Natural killer cell (primary cell): ENCODE results near the gene RUNX2. TPM values are rescaled to one million over a fixed set of nuclear protein-coding genes. Genes with fewer than 3 reads are reported as not detected.

Experiments used
- ATAC-seq, 3 donors: fragments of 150-1000 bp in 2 of 3; fragments of 200-7000 bp in 1 of 3; cut with Tn5 transposase; 1 replicate in 1 of 3; 2 replicates in 2 of 3; pipeline ENCODE4 v1.10.0; 2021; ENCODE audit warnings: mild to moderate bottlenecking in 2 of 3, moderate library complexity in 2 of 3
- DNase-seq, 2 donors: peaks; one replicate each; pipeline versions ENCODE4 v3.0.0 to v3.0.0-alpha.2; 2013 to 2021; ENCODE audit warnings: mixed read lengths in 1 of 2
- H3K27ac ChIP-seq: one replicate; pipeline ENCODE4 v1.5.1; 2013; ENCODE audit warnings: mild to moderate bottlenecking, low read length
- H3K27me3 ChIP-seq: one replicate; pipeline ENCODE4 v1.6.1; 2013; ENCODE audit warnings: low read length; ENCODE audit not compliant: control insufficient read depth, insufficient read depth
- H3K36me3 ChIP-seq: one replicate; pipeline ENCODE4 v1.6.1; 2013; ENCODE audit warnings: low read length; ENCODE audit not compliant: control insufficient read depth, insufficient read depth
- H3K4me1 ChIP-seq: one replicate; pipeline ENCODE4 v1.6.1; 2013; ENCODE audit warnings: low read length; ENCODE audit not compliant: control insufficient read depth, insufficient read depth
- H3K4me3 ChIP-seq: one replicate; pipeline ENCODE4 v1.5.1; 2013; ENCODE audit warnings: low read length
- H3K9me3 ChIP-seq: one replicate; pipeline ENCODE4 v1.6.1; 2013; ENCODE audit warnings: low read length; ENCODE audit not compliant: control insufficient read depth, insufficient read depth
- H3K27ac Mint-ChIP-seq, 2 donors: one replicate each; pipeline ENCODE4 v1.8.0; 2022; ENCODE audit warnings: mild to moderate bottlenecking in 2 of 2, mixed read lengths in 2 of 2, moderate library complexity in 1 of 2
- H3K27me3 Mint-ChIP-seq, 2 donors: one replicate each; pipeline ENCODE4 v1.8.0; 2022; ENCODE audit warnings: low read depth in 2 of 2, mixed read lengths in 2 of 2
- H3K36me3 Mint-ChIP-seq: one replicate; pipeline ENCODE4 v1.8.0; 2022; ENCODE audit warnings: mixed read lengths
- H3K4me1 Mint-ChIP-seq, 2 donors: one replicate each; pipeline ENCODE4 v1.8.0; 2022; ENCODE audit warnings: mixed read lengths in 2 of 2
- H3K4me3 Mint-ChIP-seq: one replicate; pipeline ENCODE4 v1.8.0; 2022; ENCODE audit warnings: mild to moderate bottlenecking, moderate library complexity, mixed read lengths
- H3K9me3 Mint-ChIP-seq, 2 donors: one replicate each; pipeline ENCODE4 v1.8.0; 2022; ENCODE audit warnings: mixed read lengths in 2 of 2
- WGBS: methylation state at CpG from one replicate; pipeline ENCODE4 v1.1.7; 2013; ENCODE audit warnings: missing lambda C conversion rate; ENCODE audit not compliant: insufficient coverage; 5-methylcytosine and 5-hydroxymethylcytosine counted together
- intact Hi-C: fragments of 100-400 bp; cut with micrococcal nuclease; formaldehyde crosslinking; loops from one replicate; pipeline ENCODE4 v1.14.2; 2022
- total RNA-seq, 4 donors: library from RNA; stranded (reverse); fragments of 120-200 nt in 1 of 4; gene quantifications; one replicate each; pipeline versions ENCODE4 v1.2.3 to v1.2.4, GENCODE V29; 2013 to 2022
- TF ChIP-seq, protein P1 (sequence below): fragments of 200-600 bp; IDR thresholded peaks from one replicate; pipeline ENCODE4 v1.8.0; 2022; ENCODE audit warnings: antibody characterized with exemption

RUNX2 gene
- total RNA-seq, 3 donors from 2014 or later (not counting 1 experiment from before 2014, with no cell fraction given) = 5.0 to 19.2 (median 7.0) TPM

- WGBS = 96% methylated on average over 2 of the region's 2 CpGs
- Mint-ChIP-seq H3K9me3 (no peaks in the 10 kb centered on the region), H3K36me3 (no peaks in the 10 kb centered on the region), H3K4me3 (no peak overlapping the region), H3K27ac (no peak overlapping the region), H3K27me3 (peaks cover 0 to 10% of the 10 kb centered on the region in 2 donors), H3K4me1 (no peaks in the 10 kb centered on the region)
- intact Hi-C loops = no loop called here
- DNase-seq (no peak), ATAC-seq (no peak)
- Histone ChIP-seq H3K4me1 (no peaks in the 10 kb centered on the region), H3K4me3 (no peak overlapping the region), H3K27me3 (no peaks in the 10 kb centered on the region), H3K36me3 (no peaks in the 10 kb centered on the region), H3K9me3 (no peaks in the 10 kb centered on the region), H3K27ac (no peak overlapping the region)
- TF ChIP-seq, protein P1, sequence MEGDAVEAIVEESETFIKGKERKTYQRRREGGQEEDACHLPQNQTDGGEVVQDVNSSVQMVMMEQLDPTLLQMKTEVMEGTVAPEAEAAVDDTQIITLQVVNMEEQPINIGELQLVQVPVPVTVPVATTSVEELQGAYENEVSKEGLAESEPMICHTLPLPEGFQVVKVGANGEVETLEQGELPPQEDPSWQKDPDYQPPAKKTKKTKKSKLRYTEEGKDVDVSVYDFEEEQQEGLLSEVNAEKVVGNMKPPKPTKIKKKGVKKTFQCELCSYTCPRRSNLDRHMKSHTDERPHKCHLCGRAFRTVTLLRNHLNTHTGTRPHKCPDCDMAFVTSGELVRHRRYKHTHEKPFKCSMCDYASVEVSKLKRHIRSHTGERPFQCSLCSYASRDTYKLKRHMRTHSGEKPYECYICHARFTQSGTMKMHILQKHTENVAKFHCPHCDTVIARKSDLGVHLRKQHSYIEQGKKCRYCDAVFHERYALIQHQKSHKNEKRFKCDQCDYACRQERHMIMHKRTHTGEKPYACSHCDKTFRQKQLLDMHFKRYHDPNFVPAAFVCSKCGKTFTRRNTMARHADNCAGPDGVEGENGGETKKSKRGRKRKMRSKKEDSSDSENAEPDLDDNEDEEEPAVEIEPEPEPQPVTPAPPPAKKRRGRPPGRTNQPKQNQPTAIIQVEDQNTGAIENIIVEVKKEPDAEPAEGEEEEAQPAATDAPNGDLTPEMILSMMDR = no peak
Observed at GRCh38 chr6:45689926-45690615, 361.9 kb downstream of the RUNX2 start.

GRCh38 chr6:45690846-45691245 lies 362.7 kb downstream of the RUNX2 start:
- Histone ChIP-seq H3K4me3 (no peak overlapping the region), H3K36me3 (no peaks in the 10 kb centered on the region), H3K27ac (no peak overlapping the region), H3K27me3 (no peaks in the 10 kb centered on the region), H3K9me3 (no peaks in the 10 kb centered on the region), H3K4me1 (no peaks in the 10 kb centered on the region)
- 97% methylated on average over 1 of the region's 1 CpG for WGBS
- Mint-ChIP-seq H3K27ac (no peak overlapping the region), H3K4me3 (no peak overlapping the region), H3K9me3 (no peaks in the 10 kb centered on the region), H3K4me1 (no peaks in the 10 kb centered on the region), H3K36me3 (no peaks in the 10 kb centered on the region), H3K27me3 (peaks cover 0 to 10% of the 10 kb centered on the region in 2 donors)
- DNase-seq (no peak), ATAC-seq (no peak)
- intact Hi-C loops = no loop called here
- TF ChIP-seq, protein P1 = no peak

GRCh38 chr6:45691426-45691825 lies 363.3 kb downstream of the RUNX2 start:
- H3K4me3 ChIP-seq = no peak overlapping the region
- no peak overlapping the region for H3K27ac ChIP-seq
- TF ChIP-seq, protein P1 = no peak
- H3K27me3 ChIP-seq = no peaks in the 10 kb centered on the region
- ATAC-seq (no peak), DNase-seq (no peak)
- intact Hi-C loops = no loop called here
- H3K9me3 ChIP-seq = no peaks in the 10 kb centered on the region
- H3K27me3 Mint-ChIP-seq = peaks cover 0 to 7% of the 10 kb centered on the region in 2 donors
- H3K9me3 Mint-ChIP-seq = no peaks in the 10 kb centered on the region
- no peaks in the 10 kb centered on the region for H3K36me3 ChIP-seq
- WGBS = 82% methylated on average over 2 of the region's 2 CpGs
- no peak overlapping the region for H3K4me3 Mint-ChIP-seq
- no peaks in the 10 kb centered on the region for H3K4me1 Mint-ChIP-seq
- no peaks in the 10 kb centered on the region for H3K36me3 Mint-ChIP-seq
- no peak overlapping the region for H3K27ac Mint-ChIP-seq
- no peaks in the 10 kb centered on the region for H3K4me1 ChIP-seq

DNA sequence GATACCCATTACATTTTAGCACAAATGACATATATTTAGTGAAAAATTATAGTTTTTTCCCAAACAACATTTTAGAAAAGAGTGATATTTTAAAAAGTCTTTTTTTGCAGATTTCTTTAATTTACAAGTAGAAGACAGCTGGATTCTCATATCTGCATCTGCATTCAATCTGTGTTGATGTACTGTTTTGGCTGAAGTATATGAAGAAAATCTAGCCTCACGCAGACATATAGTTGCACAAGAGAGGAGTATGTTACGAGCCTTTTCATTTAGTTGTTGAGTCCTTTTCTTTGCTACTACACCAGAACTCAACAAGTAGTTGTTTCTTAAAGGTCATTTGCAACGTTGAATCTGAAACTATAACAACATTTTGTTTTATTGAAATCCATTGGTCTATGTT lies 363.9 kb downstream of the RUNX2 start:
- intact Hi-C loops = no loop called here
- WGBS = 100% methylated on average over 2 of the region's 3 CpGs
- Mint-ChIP-seq H3K27me3 (peaks cover 0 to 7% of the 10 kb centered on the region in 2 donors), H3K4me1 (no peaks in the 10 kb centered on the region), H3K27ac (no peak overlapping the region), H3K9me3 (no peaks in the 10 kb centered on the region), H3K36me3 (no peaks in the 10 kb centered on the region), H3K4me3 (no peak overlapping the region)
- H3K4me3 ChIP-seq = no peak overlapping the region
- H3K27me3 ChIP-seq = no peaks in the 10 kb centered on the region
- ATAC-seq (no peak), DNase-seq (no peak)
- H3K4me1 ChIP-seq = no peaks in the 10 kb centered on the region
- H3K36me3 ChIP-seq = no peaks in the 10 kb centered on the region
- H3K9me3 ChIP-seq = no peaks in the 10 kb centered on the region
- no peak overlapping the region for H3K27ac ChIP-seq
- TF ChIP-seq, protein P1 = no peak
